Common myeloid progenitor, CD34-positive (primary cell): ENCODE results near the gene ALOX5AP.

Source experiments
- CTCF ChIA-PET: fragments of 350-600 bp; sonication (Branson Sonifier 250); formaldehyde crosslinking; loops from one replicate; lab custom pipeline; 2021; ENCODE audit warnings: antibody characterized with exemption; lab: Charles Lee
- POLR2A ChIA-PET: fragments of 350-600 bp; sonication (Branson Sonifier 250); formaldehyde crosslinking; loops from one replicate; lab custom pipeline; 2021; ENCODE audit warnings: antibody characterized with exemption; lab: Charles Lee
- DNase-seq, 3 donors: peaks; one replicate each; pipeline versions ENCODE4 v3.0.0 to v3.0.0-alpha.2; 2013
- H3K27ac ChIP-seq, 2 experiments: 1 replicate in 1 of 2; 2 replicates in 1 of 2; pipeline ENCODE4 v1.7.0; 2013; ENCODE audit warnings: inconsistent platforms in 2 of 2, low read length in 2 of 2, mild to moderate bottlenecking in 2 of 2, low read depth in 1 of 2, moderate library complexity in 1 of 2; ENCODE audit not compliant: severe bottlenecking in 2 of 2, insufficient read depth in 1 of 2, poor library complexity in 1 of 2
- H3K27me3 ChIP-seq, 5 experiments: replicated peaks in 2 of 5; 1 replicate in 3 of 5; 2 replicates in 2 of 5; pipeline versions ENCODE4 v1.6.1 to v1.7.0; 2013; ENCODE audit warnings: low read length in 4 of 5, mild to moderate bottlenecking in 2 of 5, moderate library complexity in 2 of 5, inconsistent platforms in 1 of 5; ENCODE audit not compliant: insufficient read depth in 5 of 5, control insufficient read depth in 4 of 5
- H3K36me3 ChIP-seq, 4 experiments: 1 replicate in 2 of 4; 2 replicates in 2 of 4; pipeline versions ENCODE4 v1.6.1 to v1.7.0; 2013; ENCODE audit warnings: low read length in 3 of 4, control low read depth in 1 of 4, mild to moderate bottlenecking in 1 of 4; ENCODE audit not compliant: control insufficient read depth in 4 of 4, insufficient read depth in 4 of 4
- H3K4me1 ChIP-seq, 4 experiments: 1 replicate in 3 of 4; 2 replicates in 1 of 4; pipeline versions ENCODE4 v1.6.1 to v1.7.1; 2013; ENCODE audit warnings: low read length in 3 of 4, mild to moderate bottlenecking in 3 of 4, control low read depth in 1 of 4, inconsistent platforms in 1 of 4, moderate library complexity in 1 of 4; ENCODE audit not compliant: control insufficient read depth in 4 of 4, insufficient read depth in 4 of 4; ENCODE audit errors: control extremely low read depth in 1 of 4
- H3K4me3 ChIP-seq, 7 experiments: 1 replicate in 4 of 7; 2 replicates in 3 of 7; pipeline versions ENCODE4 v1.5.1 to v1.7.0; 2013; ENCODE audit warnings: mild to moderate bottlenecking in 7 of 7, low read length in 6 of 7, moderate library complexity in 6 of 7, inconsistent platforms in 2 of 7, low read depth in 2 of 7, control low read depth in 1 of 7; ENCODE audit not compliant: insufficient read depth in 4 of 7, control insufficient read depth in 1 of 7; ENCODE audit errors: extremely low read depth in 1 of 7
- H3K9me3 ChIP-seq, 5 experiments: 1 replicate in 4 of 5; 2 replicates in 1 of 5; pipeline versions ENCODE4 v1.6.1 to v1.7.1; 2013; ENCODE audit warnings: low read length in 4 of 5, mild to moderate bottlenecking in 2 of 5, inconsistent platforms in 1 of 5, low read depth in 1 of 5, moderate library complexity in 1 of 5; ENCODE audit not compliant: control insufficient read depth in 4 of 5, insufficient read depth in 2 of 5; ENCODE audit errors: control extremely low read depth in 1 of 5
- WGBS: methylation state at CpG from one replicate; pipeline ENCODE4 v1.1.5; 2013; ENCODE audit not compliant: insufficient coverage; 5-methylcytosine and 5-hydroxymethylcytosine counted together

ALOX5AP gene

DNA sequence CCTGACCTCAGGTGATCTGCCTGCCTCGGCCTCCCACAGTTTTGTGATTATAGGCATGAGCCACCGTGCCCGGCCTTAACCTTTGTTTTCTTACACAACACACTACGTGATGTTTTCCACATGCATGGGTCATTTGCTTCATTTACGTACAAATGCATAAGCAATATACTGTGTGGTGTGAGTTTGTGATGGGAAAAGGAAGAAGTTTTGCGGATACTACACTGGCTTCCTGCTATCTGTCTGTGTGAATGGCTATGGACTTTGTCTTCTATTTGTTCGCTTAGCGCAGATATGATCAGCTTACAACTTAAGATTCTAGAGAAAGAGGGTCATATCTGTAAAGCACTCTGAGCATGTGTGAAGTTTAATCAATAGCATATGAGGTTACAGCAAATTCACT lies 5.5 kb upstream of the ALOX5AP start:
- H3K4me3 ChIP-seq = no peak overlapping the region
- H3K9me3 ChIP-seq = no peaks in the 10 kb centered on the region
- no peaks in the 10 kb centered on the region for H3K27me3 ChIP-seq
- H3K4me1 ChIP-seq = peaks cover under 1 to 8% (median 6%) of the 10 kb centered on the region in 4 experiments
- ChIA-PET CTCF (interaction anchor here (1.0 to 1.8 kb wide), 2 partner anchors 8 to 10 kb away, joined by 3 to 4 read pairs; no protein-coding TSS in a partner anchor), POLR2A (no interaction called here)
- no peaks in the 10 kb centered on the region for H3K36me3 ChIP-seq
- no peak overlapping the region for H3K27ac ChIP-seq
- no peak for DNase-seq
- WGBS = 100% methylated on average over 4 of the region's 8 CpGs

DNA sequence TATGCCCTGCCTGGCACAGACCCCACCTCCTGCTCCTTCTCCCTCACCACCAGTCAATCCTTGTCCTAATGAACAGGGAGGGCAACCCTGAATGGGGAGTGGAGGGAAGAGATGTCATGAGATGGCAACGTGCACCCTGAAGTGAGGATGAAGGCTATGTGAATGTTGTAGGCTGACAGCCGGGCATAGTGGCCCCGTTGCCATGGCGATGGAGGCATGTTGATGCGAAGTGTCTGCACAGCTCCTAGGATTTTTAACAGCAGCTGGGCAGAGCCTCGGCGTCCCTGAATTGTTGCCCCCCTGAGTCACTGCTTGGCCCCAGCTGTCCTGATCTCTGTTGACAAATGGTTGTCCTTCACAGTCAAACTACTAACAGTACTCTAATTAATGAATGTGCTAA lies 4.8 kb upstream of the ALOX5AP start:
- Histone ChIP-seq H3K27ac (no peak overlapping the region), H3K9me3 (no peaks in the 10 kb centered on the region), H3K27me3 (no peaks in the 10 kb centered on the region), H3K4me1 (peaks cover 6 to 16% (median 10%) of the 10 kb centered on the region in 4 experiments), H3K36me3 (no peaks in the 10 kb centered on the region), H3K4me3 (no peak overlapping the region)
- DNase-seq = no peak
- ChIA-PET POLR2A (no interaction called here), CTCF (interaction anchor here (1.0 to 1.8 kb wide), 2 partner anchors 8 to 9 kb away, joined by 3 to 4 read pairs; no protein-coding TSS in a partner anchor)
- whole genome bisulfite sequencing = 95% methylated on average over 6 of the region's 7 CpGs

DNA sequence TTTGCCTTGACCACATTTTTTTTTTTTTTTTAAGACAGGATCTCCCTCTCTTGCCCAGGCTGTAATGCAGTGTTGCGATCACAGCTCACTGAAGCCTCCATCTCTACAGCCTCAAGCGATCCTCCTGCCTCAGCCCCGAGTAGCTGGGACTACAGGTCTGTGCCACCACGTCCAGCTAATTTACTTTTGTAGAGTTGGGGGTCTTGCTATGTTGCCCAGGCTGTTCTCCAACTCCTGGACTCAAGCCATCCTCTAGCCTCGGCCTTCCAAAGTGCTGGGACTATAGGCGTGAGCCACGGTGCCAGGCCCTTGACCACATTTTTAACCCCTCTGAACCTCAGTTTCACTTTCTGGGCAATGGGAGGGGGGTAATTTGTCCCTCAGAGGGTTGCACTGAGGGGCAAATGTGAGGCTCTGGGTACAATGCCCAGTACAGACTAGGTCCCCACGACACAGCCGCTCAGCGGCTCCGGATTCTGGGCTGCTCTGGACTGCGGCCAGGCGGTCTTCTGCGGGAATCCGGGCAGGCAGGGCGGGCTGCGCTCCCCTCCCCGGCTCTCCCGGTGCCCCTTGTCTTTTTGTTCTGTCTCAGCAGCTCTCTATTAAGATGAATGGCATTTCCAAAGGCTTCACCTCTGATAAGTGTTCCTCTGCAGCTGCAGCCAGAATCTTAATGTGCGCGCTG lies 3.8 kb upstream of the ALOX5AP start:
- 96% methylated on average over 20 of the region's 21 CpGs for WGBS

DNA sequence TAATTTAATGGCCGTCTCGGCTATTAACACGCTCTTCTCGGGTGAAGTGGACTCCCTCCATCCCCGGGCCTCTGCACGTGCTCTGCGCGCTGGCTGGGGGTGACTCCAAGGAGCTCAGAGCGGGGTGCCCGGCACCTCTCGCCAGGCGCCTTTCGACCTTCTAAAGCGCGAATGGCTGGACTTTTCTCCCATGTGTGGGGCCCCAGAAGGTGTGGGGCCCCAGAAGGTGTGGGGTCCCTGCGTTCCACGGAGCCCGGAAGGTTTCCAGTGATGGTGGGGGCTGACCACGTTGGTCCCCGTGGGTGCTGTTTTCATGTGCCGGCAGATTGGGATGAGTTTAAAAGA lies 3.3 kb upstream of the ALOX5AP start:
- Histone ChIP-seq H3K9me3 (no peaks in the 10 kb centered on the region), H3K27me3 (no peaks in the 10 kb centered on the region), H3K36me3 (no peaks in the 10 kb centered on the region), H3K4me3 (no peak overlapping the region), H3K4me1 (peaks cover 16 to 31% (median 23%) of the 10 kb centered on the region in 4 experiments), H3K27ac (no peak overlapping the region)
- CTCF ChIA-PET = interaction anchor here (1.1 to 2.8 kb wide), 2 partner anchors 10 to 15 kb away, joined by 3 to 8 read pairs; no protein-coding TSS in a partner anchor
- DNase-seq = no peak
- 93% methylated on average over 15 of the region's 21 CpGs for WGBS
- POLR2A ChIA-PET = no interaction called here

More for the DNA sequence above, 3.8 kb upstream of the ALOX5AP start:
- Histone ChIP-seq H3K27me3 (no peaks in the 10 kb centered on the region), H3K4me1 (peaks cover 12 to 25% (median 18%) of the 10 kb centered on the region in 4 experiments), H3K9me3 (no peaks in the 10 kb centered on the region), H3K4me3 (no peak overlapping the region), H3K36me3 (no peaks in the 10 kb centered on the region), H3K27ac (no peak overlapping the region)
- CTCF ChIA-PET = interaction anchor here (2.8 kb wide), 1 partner anchor 9 kb away, joined by 8 read pairs; no protein-coding TSS in a partner anchor
- DNase-seq = no peak
- POLR2A ChIA-PET = no interaction called here

DNA sequence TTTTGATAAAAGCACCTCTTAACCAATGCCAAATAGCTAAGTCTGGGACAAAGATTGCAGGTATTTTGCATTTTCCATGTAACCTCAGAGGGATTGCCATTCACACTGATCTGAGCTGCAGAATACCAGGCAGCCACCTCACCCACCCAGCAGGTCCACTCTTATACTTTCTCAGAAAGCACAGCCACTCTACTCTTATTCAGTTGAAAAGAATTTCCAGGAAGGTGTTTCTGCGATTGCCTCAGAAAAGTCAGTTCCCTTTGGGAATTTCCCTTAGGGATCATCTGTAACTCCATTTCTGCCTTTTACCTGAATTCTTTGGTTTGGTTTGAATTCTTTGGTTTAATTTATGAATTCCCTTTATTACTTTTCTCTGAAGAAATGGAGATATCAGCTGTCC lies 904 bp upstream of the ALOX5AP start:
- Histone ChIP-seq H3K27me3 (no peaks in the 10 kb centered on the region), H3K36me3 (no peaks in the 10 kb centered on the region), H3K4me3 (no peak overlapping the region), H3K4me1 (peaks cover 34 to 55% (median 47%) of the 10 kb centered on the region in 4 experiments), H3K9me3 (no peaks in the 10 kb centered on the region), H3K27ac (no peak overlapping the region)
- CTCF ChIA-PET = interaction anchor here (1.3 to 2.5 kb wide), 3 partner anchors 11 to 19 kb away, joined by 3 to 6 read pairs (median 5); no protein-coding TSS in a partner anchor
- POLR2A ChIA-PET = interaction anchor here (0.7 kb wide), 1 partner anchor 29 kb away, joined by 3 read pairs; no protein-coding TSS in a partner anchor
- no peak for DNase-seq
- no CpG with 5 or more reads among the region's 1 CpG for WGBS

DNA sequence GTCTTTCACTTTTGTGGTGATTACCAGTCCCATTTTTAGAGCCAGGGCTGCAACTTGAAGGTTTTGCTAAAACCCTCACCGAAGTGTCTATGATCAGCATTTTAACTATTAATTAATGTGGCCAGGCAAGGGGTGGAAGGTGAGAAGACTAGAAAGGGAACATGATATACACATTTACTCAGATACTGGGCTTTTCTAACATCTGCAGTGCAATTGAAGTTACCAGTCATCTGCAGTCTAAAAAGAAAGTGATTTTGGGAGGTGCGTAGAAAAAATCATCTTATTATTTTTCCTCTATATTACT lies 481 bp downstream of the ALOX5AP start:
- no CpG with 5 or more reads among the region's 2 CpGs for WGBS
- DNase-seq = no peak
- no peaks in the 10 kb centered on the region for H3K36me3 ChIP-seq
- ChIA-PET POLR2A (no interaction called here), CTCF (interaction anchor here (0.7 to 2.7 kb wide), 4 partner anchors 13 to 60 kb away, joined by 3 to 13 read pairs (median 4); no protein-coding TSS in a partner anchor)
- no peaks in the 10 kb centered on the region for H3K9me3 ChIP-seq
- H3K4me3 ChIP-seq = peak overlapping the region in 2 of 7 experiments; percentile 50 to 85
- H3K27ac ChIP-seq = no peak overlapping the region
- peaks cover 46 to 69% (median 61%) of the 10 kb centered on the region in 4 experiments for H3K4me1 ChIP-seq
- H3K27me3 ChIP-seq = no peaks in the 10 kb centered on the region
